HL-60/S4 treated with retinoic acid at 250 ng/mL for 4 days and 3 days (cell line): ENCODE measurements around the gene TTLL11.

Source experiments
- in situ Hi-C: fragments of 300-500 bp; cut with MboI; formaldehyde crosslinking; loops from 2 replicates; pipeline ENCODE4 v1.7.0; 2022; ENCODE audit warnings: low sequenced_read_pairs

TTLL11 gene

DNA sequence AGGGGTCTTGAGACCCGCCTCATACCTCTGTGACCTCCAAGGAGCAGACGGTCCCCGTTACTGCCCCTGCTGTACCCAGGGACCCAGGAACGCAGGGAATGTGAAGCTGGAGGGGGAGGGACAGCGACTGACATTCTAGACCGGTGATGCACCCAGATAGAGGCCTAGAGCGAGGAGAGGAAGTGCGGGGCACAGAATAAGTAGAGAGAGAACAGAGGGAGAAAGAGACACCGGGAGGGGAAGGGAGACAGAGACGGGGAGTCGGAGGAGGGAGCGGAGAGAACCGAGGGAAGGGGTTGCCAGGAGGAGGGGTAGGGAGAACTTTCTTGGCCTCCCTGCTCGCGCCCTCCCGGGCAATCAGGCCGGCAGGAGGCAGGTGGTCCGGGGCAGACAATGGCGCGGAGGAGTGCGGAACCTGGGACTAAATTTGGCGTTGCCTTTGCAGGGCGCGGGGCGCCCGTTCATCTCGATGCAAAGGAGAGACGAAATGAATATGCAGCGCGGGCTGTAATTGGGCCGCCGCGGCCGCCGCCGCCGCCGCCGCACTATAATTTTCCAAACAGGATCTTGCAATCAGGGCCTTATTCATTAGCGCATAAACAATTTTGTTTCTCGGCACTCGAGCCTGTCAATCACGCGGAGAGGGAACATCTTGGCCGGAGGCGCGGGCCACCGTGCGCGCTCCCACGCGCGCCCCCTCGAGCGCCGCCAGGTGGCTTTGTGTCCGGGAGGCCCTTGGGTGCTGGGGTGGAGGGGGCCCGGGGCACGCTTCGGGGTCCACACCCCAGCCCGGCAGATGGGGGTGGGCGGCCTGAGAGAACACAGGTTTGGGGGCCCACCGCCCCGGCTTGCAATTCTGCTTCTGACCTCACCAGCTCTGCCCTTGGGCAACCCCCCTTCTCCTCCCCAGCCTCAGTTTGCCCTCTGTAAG lies 33.5 kb upstream of the TTLL11 start:
- in situ Hi-C loops: loop anchor here (10.0 kb wide), 1 partner anchor 218 kb away; no protein-coding TSS in a partner anchor

DNA sequence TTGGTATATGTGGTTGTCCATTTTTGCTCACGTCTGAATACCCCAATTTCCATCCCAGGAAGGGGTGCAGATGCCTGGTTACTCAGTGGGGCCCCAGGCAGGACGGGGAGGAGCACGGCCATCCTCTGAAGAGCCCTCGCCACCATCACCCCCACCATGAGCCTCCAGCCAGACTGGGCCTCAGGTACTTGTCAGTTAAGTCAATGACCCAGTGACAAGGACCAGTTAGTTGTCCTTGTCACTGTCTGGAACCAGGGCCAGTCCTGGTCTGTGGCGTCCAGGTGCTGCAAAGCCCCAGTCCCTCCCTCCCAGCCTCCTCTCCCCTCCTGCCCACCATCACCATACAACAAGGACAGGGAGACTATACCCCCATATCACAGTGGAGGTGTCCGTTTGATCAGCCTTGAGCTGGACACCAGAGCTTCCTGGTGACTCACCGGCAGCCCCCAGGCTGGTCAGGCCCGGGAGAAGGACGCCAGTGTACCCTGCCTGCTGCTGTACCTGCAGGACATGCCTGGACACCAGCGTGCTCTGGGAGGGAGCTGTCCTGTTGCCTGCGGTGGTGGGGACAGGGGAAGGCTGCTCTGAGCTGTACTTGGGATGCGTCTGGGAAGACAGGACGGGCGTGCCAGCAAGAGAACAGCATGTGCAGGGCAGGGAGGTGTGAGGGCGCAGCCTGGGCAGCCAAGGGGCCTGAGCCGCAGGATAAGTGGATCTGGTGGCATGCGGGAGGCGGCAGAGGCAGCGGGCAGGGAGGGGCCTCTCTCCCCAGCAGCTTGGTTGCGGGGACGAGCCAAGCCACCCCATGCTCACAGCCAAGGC lies 32.6 kb upstream of the TTLL11 start:
- in situ Hi-C loops: loop anchor here (10.0 kb wide), 1 partner anchor 219 kb away; no protein-coding TSS in a partner anchor

DNA sequence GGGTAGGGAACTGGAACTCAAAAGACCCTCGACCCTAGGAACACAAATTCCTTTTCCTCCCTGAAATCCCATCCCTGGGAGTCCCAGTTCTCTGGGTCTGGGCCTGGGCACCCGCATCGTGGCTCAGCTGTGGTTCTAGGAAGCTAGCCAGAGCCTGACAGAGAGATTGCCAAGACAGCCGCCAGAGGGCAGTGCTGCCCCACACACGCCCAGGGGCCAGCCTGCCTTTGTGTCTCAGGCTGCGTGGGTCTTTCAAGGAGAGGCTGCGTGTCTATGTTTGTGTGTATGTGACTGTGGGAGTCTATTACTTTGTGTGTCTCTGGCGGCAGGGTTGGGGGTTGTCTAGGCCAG lies 32.0 kb upstream of the TTLL11 start:
- in situ Hi-C loops: loop anchor here (10.0 kb wide), 1 partner anchor 220 kb away; no protein-coding TSS in a partner anchor

DNA sequence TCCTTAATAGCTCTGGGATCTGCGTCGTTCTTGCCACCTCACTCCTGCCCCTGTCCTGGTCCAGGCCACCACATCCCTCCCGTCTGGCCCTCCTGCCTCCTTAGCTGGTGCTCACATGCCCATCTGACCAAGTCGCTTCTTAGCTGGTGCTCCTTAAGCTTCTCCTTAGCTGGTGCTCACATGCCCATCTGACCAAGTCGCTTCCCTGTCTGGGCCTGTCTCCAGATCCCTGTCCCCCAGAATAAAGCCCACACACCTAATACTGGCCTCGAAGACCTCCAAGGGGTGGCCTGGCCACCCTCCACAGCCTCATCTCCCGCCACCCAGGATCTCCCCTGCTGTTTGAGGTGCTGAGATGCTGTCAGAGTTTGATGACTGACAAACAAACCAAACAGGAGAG lies 31.4 kb upstream of the TTLL11 start:
- in situ Hi-C loops: loop anchor here (10.0 to 25.0 kb wide), 2 partner anchors 220 to 688 kb away; partner anchors contain the start of gene OR1K1

DNA sequence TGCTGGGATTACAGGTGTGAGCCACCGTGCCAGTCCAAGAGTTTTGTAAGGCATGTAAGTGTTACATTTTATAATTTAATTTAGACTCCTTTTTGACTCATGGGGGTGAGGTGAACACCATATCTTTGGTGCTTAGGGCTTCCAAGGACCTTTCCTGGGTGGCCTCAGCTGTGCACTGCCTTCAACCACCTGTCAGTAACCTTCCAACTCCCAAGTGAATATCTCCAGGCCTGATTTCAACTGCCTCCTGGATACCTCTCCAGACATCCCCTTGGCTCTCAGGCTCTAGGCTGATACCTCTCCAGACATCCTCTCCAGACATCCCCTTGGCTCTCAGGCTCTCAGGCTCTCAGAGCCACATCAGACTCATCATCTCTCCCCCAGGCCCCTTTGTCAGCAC lies 30.9 kb upstream of the TTLL11 start:
- in situ Hi-C loops: loop anchor here (10.0 to 25.0 kb wide), 2 partner anchors 221 to 688 kb away; partner anchors contain the start of gene OR1K1

DNA sequence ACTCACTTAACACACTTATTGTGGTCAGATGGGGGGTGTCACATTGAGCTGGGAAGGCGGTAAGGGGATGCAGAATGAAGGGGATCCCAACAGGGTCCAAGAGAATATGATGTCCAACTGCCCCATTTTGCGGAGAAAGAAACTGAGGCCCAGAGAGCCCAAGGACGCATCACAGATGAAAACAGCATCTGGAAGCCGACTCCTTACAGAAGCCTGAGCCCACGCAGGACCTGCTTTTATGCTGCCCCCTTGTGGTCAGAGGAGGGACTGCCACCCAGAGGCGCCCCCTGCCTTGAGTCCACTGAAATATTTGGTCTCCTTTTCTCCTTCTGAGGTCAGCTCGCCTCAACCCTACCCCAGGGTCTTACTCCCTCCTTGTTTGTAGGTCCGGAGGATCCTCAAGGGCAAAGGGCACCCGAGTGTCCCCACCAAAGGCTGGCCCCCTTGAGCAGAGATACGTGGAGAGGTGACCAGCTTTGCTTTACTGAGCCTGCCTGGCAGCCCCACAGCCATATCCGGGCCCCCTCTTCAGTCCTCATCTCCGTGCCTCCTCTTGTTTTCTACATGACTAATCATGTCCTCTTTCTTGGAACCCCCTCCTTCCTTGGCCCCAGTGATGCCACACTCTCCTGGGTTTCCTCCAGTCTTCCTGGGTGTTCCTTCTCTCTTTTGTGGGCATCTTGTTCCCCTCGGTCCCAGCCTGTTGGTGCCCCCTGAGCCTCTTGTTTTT lies 30.0 kb upstream of the TTLL11 start:
- in situ Hi-C loops: loop anchor here (10.0 to 25.0 kb wide), 2 partner anchors 222 to 689 kb away; partner anchors contain the start of gene OR1K1

DNA sequence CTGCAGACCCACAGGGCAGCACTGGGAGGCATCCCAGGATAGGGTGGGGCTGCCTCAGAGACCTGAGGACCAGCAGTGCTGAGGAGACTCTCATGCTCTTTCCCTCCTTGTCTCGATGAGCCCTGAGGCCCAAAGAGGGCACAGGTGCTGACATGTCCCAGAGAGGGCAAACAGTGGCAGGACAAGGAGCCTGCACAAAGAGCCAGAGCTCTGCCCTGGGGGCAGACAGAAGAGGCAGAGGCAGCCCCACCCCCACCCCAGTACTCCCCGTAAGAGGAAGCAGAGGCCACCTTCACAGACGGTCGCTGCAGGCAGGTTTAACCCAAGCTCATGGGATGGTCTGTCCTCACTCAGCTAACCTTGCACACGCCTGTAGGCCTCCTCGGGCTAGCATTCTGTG lies 29.4 kb upstream of the TTLL11 start:
- in situ Hi-C loops: loop anchor here (10.0 to 25.0 kb wide), 2 partner anchors 222 to 690 kb away; partner anchors contain the start of gene OR1K1

DNA sequence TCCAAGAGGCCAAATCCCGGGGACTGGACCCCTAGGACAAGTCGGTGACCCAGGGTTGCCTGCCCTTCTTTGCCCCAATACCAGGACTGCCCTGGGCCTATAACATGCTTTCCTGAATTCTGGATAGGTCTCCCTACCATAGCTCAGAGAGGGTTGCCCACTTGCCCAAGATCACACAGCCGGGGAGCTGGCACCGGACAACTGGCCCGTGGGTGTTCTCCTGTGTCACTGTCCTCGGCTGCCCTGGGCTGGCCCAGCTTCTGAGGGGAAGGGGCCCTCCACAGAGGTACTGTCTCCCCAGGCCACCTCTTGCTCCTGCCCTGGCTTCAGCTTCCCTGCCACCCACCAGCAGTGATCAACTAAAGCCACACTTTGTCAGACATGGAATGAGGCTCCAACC lies 28.8 kb upstream of the TTLL11 start:
- in situ Hi-C loops: loop anchor here (10.0 to 25.0 kb wide), 2 partner anchors 223 to 690 kb away; partner anchors contain the start of gene OR1K1

DNA sequence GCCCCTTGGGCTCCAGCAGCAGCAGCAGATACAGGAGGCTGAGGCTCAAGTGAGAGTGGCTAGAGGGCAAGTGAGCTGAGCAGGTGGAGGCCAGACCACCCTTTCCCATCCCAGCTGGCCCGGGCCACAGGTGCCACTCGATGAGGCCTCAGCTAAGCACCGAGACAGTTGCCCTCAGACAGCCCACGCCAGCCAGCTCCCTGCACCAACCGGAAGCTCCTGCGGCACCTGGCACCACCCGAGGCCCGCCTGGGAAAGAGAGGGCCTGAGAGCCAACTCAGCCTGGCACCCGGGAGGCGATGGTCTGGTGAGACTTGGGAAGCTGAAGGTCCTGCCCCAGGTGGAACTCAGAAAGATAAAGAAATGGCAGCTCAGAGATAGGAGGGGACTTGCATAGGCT lies 28.3 kb upstream of the TTLL11 start:
- in situ Hi-C loops: loop anchor here (10.0 to 25.0 kb wide), 2 partner anchors 223 to 691 kb away; partner anchors contain the start of gene OR1K1

DNA sequence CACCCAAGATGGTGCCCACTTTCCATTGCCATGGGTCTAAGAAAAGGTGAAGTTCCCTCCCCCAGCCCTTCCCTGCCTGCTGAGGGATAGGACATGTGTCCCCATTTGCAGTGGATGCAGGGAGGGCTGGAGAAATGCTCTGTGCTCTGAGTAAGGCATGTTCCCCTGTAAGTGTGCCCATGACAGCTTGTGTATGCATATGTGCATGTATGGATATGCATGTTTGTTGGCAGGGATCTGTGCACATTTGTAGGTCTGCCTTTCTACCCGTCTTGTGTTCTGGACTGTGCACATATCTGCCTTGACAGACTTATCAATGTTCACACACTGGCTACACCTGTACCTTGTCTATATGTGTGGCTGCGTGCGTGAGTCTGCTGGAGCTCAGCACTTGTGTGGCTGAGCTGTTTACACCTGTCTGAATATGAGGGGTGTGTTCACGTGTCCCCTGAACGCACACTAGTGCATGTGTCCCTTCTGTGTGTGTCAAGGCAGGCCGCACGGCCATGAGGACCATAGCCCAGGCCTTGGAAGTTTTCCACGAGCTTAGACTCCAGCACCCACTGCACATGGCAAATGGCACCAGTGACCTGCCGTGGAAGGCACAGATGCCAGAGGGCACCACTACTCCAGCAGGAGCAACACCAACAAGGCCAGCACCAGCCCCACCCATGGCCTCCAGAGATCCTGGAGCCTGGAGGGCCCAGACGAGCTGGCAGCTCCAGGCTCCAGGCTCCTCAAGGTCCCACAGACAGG lies 27.4 kb upstream of the TTLL11 start:
- in situ Hi-C loops: loop anchor here (10.0 to 25.0 kb wide), 2 partner anchors 224 to 692 kb away; partner anchors contain the start of gene OR1K1

DNA sequence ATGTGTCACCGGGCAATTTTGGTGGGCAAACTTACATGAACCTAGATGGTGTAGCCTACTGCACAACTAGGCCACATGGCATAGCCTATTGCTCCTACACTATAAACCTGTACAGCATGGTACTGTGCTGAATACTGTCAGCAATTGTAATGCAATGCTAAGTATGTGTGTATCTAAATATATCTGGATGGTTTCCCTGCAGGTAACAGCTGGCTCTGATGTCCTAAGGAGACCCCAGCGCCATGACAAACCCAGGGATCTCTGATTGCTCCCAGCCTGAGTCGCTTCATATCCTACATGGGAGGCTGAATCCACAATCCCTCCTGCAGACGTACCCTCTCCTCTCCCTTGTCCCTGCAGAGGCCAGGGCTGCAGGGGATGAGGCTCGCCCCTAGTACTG lies 26.6 kb upstream of the TTLL11 start:
- in situ Hi-C loops: loop anchor here (10.0 to 25.0 kb wide), 2 partner anchors 225 to 693 kb away; partner anchors contain the start of gene OR1K1

DNA sequence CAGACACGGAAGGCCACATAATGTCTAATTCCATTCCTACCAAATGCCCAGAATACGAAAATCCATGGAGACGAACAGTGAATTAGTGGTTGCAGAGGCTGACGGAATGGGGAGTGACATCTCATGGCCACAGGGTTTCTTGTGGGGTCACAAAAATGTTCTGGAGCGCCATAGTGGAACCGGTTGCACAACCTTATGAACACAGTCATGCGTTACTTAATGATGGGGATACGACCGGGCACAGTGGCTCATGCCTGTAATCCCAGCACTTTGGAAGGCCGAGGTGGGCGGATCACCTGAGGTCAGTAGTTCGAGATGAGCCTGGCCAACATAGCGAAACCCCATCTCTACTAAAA lies 26.0 kb upstream of the TTLL11 start:
- in situ Hi-C loops: loop anchor here (25.0 kb wide), 1 partner anchor 693 kb away; the partner anchor contains the start of gene OR1K1

DNA sequence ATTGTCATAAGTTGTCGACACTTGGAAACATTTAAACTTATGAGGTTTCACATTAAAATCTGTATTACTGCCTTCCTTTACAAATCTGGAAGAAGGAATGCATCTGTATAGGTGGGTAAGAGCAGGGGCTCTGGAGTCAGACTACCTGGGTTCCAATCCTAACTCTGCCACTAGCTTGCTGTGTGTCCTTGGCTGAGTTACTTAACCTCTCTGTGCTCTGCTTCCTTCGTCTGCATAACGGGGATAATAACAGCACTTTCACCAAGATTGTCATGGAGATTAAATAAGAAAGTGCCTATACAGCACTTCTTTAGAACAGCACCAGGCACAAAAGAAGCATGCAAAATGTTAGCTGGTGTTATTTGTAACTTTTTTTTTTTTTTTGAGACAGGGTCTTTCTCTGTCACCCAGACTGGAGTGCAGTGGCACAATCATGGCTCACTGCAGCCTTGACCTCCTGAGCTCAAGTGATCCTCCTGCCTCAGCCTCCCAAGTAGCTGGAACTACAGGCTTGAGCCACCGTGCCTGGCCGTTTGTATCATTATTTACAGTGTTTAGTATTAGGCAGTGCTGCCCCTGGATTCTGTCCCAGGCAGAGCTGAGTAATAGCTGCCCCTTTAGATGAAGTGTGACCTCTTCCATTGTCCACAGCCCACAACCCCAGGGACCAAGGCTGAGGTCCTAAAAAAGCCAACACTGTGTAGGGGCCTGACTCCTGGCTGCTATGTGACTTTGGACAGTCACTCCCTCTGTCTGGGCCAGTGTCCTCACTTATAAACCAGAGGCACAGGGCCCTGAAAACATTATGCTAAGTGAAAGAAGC lies 25.4 kb upstream of the TTLL11 start:
- in situ Hi-C loops: loop anchor here (25.0 kb wide), 1 partner anchor 694 kb away; the partner anchor contains the start of gene OR1K1

DNA sequence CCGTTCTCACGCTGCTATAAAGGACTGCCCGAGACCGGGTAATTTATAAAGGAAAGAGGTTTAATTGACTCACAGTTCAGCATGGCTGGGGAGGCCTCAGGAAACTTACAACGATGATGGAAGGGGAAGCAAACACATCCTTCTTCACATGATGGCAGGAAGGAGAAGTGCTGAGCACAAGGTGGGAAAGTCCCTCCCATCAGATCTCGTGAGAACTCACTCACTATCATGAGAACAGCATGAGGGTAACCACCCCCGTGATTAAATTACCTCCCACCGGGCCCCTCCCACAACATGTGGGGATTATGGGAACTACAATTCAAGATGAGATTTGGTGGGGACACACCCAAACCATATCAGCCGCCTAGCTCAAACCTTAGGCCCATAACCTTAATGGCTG lies 24.1 kb upstream of the TTLL11 start:
- in situ Hi-C loops: loop anchor here (25.0 kb wide), 1 partner anchor 695 kb away; the partner anchor contains the start of gene OR1K1

DNA sequence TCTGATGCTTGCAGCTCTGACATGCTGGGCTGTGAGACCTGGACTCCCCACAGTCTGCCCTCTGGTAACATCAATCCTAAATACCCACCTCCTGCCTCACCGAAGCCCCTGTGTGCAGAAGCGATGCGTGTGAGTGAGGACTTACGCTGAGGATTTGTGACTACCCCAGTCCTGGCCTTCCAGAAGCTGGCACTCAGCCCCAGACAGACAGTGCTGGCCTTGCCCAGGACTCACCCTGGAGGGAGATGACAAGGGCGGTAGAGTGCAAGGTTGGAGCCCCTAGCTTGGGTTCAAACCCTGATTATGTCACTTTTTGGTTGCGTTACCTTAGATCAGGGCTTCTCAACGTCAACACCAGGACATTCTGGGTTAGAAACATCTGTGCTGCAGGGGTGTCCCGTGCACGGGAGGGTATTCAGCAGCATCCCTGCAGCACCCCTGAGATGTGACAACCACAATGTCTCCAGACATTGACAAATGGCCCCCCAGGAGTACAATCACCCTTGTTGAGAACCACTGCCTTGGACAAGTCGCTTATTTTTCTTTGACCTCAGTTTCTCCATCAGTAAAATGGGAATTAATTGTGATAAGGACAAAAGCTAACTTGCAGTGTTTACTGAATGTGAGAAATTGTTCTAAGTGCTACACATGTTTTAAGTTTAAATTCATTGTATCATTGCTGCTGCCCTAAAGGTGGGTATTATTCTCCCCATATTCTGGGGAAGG lies 23.5 kb upstream of the TTLL11 start:
- in situ Hi-C loops: loop anchor here (25.0 kb wide), 1 partner anchor 696 kb away; the partner anchor contains the start of gene OR1K1

DNA sequence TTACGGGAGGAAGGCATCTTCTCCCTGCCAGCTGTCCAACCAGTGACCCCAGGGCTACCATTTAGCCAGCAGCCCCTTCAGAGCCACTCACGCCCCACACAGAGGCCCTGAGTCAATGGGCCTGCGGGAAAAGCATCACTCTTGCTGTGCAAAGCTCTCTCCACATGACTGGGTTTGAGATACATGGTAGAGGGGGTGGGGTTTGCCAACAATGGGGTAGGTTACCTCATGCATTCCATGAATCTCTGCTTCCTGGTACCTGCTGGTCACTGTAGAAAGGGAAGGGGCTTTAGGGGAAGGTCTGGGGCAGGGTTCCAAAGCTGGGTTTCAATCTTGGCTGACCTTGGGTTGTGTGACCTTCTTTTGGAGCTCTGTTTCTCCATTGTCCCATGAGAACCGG lies 22.9 kb upstream of the TTLL11 start:
- in situ Hi-C loops: loop anchor here (25.0 kb wide), 1 partner anchor 696 kb away; the partner anchor contains the start of gene OR1K1

DNA sequence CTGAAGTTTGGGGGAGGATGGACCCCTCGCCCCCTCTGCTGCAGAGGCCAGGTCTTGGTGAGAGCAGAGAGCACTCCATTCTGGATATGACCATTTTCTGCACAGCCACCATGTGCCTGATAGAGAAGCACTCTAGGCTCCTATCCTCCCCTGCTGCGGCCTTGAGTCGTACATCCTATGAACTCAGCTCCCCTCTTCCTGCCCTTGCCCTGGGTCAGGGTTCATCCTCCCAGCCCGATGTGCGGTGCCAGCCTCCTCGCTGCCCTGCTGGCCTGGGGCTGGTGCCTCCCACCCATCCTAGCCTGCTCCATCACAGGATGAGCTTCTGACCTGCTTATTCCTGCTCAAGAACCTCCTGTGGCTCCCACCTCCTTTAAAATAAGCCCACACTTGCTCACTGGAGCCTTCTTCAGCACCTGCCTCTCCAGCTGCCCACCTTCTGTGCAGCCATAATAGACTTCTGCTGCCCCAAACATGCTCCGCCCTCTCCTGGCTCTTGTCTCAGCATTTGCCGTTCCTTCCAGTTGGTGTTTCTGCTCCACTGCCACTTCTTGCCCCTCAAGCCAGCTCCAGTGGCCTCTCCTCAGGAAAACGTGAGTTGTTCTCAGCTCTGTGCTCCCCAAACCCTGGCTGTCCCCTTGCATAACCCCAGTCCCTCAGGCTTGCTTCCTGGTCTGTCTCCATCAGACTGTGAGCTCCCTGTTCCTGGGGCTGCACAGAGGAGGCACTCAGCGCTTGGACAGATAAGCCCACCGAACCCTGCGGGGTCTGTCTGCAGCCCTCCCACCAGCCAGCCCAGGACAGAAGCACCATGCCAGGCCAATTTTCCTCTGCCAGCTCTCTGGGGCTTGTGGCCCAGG lies 22.3 kb upstream of the TTLL11 start:
- in situ Hi-C loops: loop anchor here (25.0 kb wide), 1 partner anchor 697 kb away; the partner anchor contains the start of gene OR1K1
